Fibroblast of the aortic adventitia (primary cell): Measurements from ENCODE around the gene DAAM2. TPM values are rescaled to one million over a fixed set of nuclear protein-coding genes. Genes with fewer than 3 reads are reported as not detected.

ENCODE experiments used
- DNase-seq: peaks from one replicate; pipeline ENCODE4 v3.0.0-alpha.2; 2010; ENCODE audit warnings: low read depth
- H3K4me3 ChIP-seq: 2 replicates; pipeline ENCODE4 v1.5.1; 2011; ENCODE audit warnings: low read depth, mild to moderate bottlenecking, control low read depth, low read length, moderate library complexity
- total RNA-seq: library from RNA; depleted of rRNA; stranded (reverse); fragments of >200 nt; gene quantifications from 2 replicates; pipeline ENCODE4 v1.2.3, GENCODE V29; 2012; ENCODE audit warnings: low replicate concordance
- TF ChIP-seq, protein P1 (sequence below): IDR thresholded peaks from 2 replicates; pipeline ENCODE4 v1.5.1; 2011; ENCODE audit warnings: mild to moderate bottlenecking, low read length, control low read depth, inconsistent platforms; ENCODE audit not compliant: insufficient read depth

DAAM2 gene
- total RNA-seq, 1 donor: 3.4 TPM

DNA sequence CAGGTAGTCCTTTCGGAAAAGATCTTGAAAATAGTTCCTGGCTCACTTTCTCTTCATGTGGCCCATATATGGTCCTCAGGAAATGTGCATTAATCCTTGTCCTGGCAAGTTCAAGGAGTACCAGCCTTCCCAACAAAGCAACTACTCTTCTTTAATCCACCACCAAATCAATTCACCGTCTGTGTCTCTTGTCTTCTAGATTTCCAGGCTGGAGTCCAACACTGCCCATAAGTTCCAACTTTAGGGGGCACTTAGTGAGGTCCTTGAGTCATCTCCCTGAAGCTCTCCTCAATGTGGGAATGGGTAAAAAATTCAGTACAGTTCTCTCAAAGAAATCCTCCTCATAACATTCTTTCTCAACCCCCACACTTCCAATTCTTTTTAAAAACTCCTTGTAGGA, 6.9 kb upstream of the DAAM2 start:
- TF ChIP-seq, protein P1, sequence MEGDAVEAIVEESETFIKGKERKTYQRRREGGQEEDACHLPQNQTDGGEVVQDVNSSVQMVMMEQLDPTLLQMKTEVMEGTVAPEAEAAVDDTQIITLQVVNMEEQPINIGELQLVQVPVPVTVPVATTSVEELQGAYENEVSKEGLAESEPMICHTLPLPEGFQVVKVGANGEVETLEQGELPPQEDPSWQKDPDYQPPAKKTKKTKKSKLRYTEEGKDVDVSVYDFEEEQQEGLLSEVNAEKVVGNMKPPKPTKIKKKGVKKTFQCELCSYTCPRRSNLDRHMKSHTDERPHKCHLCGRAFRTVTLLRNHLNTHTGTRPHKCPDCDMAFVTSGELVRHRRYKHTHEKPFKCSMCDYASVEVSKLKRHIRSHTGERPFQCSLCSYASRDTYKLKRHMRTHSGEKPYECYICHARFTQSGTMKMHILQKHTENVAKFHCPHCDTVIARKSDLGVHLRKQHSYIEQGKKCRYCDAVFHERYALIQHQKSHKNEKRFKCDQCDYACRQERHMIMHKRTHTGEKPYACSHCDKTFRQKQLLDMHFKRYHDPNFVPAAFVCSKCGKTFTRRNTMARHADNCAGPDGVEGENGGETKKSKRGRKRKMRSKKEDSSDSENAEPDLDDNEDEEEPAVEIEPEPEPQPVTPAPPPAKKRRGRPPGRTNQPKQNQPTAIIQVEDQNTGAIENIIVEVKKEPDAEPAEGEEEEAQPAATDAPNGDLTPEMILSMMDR: no peak
- no peak overlapping the region for H3K4me3 ChIP-seq
- DNase-seq: no peak

DNA sequence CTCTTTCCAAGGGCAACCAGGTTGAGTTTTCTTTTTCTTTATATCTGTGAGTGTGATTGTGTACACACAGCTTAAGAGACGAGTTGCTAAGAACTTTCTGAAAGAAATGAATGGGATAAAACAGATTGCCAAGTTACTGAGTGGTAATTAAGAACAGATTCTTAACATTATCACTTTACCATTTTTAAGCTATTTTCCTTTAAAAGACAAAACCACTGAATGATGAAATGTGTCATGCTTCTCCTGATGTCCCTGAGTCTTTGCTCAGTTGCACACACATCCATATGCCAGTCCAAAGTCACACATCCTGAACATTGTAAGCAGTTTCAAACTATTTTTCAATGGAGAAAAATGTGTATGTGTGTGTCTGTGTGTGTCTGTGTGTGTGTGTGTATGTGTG, 5.5 kb upstream of the DAAM2 start:
- no peak overlapping the region for H3K4me3 ChIP-seq
- DNase-seq: no peak
- TF ChIP-seq, protein P1: no peak

DNA sequence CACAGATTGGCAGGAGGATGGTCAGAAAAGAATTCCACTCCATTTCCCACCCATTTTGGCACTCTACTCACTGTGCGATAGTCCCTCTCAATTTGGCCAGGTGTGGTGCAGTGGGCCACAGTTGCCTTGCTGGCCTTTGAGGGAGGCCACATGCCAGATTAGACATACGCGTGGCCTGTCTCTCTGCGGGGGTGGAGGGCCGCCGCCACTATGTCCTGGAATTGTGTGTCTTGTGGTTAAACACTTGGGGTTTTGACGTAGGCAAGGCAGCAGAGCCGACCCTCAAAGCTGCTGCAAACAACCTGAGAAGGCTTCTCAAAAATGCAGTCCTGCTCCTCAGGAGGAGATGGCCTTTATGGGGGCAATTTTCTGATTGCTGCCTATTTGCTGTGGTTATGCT, 4.9 kb upstream of the DAAM2 start:
- TF ChIP-seq, protein P1: no peak
- no peak overlapping the region for H3K4me3 ChIP-seq
- no peak for DNase-seq

DNA sequence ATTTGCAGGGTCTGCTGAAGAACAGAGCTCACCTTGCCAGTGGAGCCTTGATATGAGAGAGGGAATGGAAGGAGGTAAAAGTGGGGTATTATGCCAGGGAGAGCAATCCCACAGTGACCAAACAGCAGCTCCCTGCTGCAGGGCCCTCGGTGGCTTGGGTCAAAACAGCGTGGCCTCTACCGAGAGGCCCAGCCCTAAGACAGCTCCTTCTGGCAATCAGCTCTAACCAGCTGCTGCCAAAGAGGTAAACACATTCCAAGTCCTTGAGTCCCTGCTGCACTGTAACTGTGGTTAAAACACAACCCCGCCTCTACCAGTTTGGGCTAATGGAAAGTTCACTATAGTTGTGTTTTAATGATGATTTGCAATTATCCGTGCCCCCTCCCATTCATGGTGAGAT, 1.4 kb upstream of the DAAM2 start:
- no peak for DNase-seq
- TF ChIP-seq, protein P1: no peak
- no peak overlapping the region for H3K4me3 ChIP-seq

DNA sequence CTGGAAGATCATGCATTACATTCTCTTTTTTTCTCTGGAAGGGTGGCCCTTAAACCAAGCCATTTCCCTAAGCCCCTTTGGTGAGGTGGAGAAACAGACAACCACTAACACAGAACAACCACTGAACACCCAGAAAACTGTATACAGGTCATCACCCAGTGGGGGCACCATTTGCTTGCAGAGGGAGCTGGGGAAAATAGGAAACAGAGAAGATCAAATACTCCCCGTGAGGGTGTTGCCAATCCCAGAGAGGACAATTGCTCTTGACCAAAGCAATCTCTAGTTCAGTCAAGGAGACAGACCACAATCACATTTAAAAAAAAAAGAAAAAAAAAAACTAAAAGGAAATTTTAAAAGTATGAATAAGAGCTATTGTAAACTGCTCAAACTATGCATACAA, 865 bp upstream of the DAAM2 start:
- DNase-seq: no peak
- TF ChIP-seq, protein P1: peak; percentile 33

DNA sequence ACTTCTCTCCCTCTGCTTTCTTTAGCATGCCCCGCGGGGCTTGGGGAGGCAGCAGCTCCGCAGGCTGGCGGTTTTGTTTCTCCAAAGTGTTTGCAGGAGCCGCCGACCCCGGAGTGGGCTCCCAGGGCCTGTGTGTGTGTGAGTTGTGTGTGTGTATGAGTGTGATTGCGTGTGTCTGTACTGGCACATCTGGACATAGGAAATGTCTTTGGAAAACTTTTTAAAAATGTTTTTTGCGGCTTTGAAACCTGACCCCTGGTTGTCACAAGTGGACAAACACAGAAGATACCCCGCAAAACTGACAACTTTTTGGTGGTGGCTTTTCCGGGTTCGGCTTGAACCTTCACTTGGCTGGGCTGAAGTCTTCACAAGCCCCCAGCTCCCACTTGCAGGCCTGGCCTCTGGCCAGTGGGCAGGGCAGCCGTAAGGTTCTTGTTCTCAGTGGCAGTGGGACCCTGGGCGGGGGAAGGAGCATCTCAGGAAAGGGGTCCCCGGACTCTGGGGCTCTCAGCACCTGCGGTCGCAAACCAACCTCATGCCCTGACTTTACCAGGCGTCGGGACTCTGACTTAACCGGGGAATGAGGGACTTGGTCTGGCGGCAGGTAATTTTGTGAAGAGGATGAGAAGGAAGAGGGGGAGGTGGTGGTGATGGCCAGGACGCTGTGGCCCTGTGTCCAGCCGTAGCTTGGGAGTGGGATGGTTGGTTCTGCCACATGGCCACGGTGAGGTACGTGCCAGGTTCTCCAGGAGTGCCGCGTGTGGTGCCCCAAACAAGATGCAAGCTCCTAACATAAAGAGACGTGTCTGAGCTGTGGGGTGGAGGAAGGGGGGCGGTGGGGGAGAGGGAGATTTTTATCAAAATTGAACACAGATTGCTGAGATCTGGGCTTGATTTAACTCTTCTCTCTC, 619 bp downstream of the DAAM2 start:
- DNase-seq: no peak
- TF ChIP-seq, protein P1: no peak

More for the DNA sequence above, 865 bp upstream of the DAAM2 start:
- no peak overlapping the region for H3K4me3 ChIP-seq

More for the DNA sequence above, 619 bp downstream of the DAAM2 start:
- peak overlapping the region; percentile 55 for H3K4me3 ChIP-seq
